Suprapubic skin (tissue), 4 donors: ENCODE data around the gene VKORC1L1. TPM values are rescaled to one million over a fixed set of nuclear protein-coding genes. Genes with fewer than 3 reads are reported as not detected.
"Not testable (repeated sequence)": the region's sequence is repeated elsewhere in the genome, so short reads cannot be mapped to it uniquely, and the experiment has no call there.

Source experiments
- DNase-seq, 2 donors: peaks; one replicate each; pipeline ENCODE4 v3.0.0-alpha.2; 2019; ENCODE audit warnings: low spot score in 2 of 2
- H3K27ac ChIP-seq: fragments of 200-600 bp; sonication (generic); one replicate; pipeline ENCODE4 v1.5.1; 2019
- H3K27me3 ChIP-seq: fragments of 200-600 bp; sonication (generic); one replicate; pipeline ENCODE4 v1.5.1; 2019
- H3K36me3 ChIP-seq: fragments of 200-600 bp; sonication (generic); one replicate; pipeline ENCODE4 v1.5.1; 2019
- H3K4me1 ChIP-seq: fragments of 200-600 bp; sonication (generic); one replicate; pipeline ENCODE4 v1.5.1; 2019
- H3K4me3 ChIP-seq: fragments of 200-600 bp; sonication (generic); one replicate; pipeline ENCODE4 v1.5.1; 2019; ENCODE audit warnings: mild to moderate bottlenecking
- H3K9me3 ChIP-seq: fragments of 200-600 bp; sonication (generic); one replicate; pipeline ENCODE4 v1.5.1; 2019
- CTCF ChIP-seq, 2 donors: fragments of 200-600 bp in 1 of 2; fragments of 450-650 bp in 1 of 2; sonication (generic) in 1 of 2; IDR thresholded peaks; one replicate each; pipeline ENCODE4 v1.5.1; 2016 to 2019; ENCODE audit warnings: antibody characterized with exemption in 2 of 2, mild to moderate bottlenecking in 1 of 2, moderate library complexity in 1 of 2
- EP300 ChIP-seq: sonication (generic); formaldehyde crosslinking; IDR thresholded peaks from one replicate; pipeline ENCODE4 v1.6.1; 2017; ENCODE audit warnings: antibody characterized with exemption
- POLR2A ChIP-seq, 2 donors: fragments of 450-650 bp; IDR thresholded peaks; one replicate each; pipeline ENCODE4 v1.6.1; 2017; ENCODE audit warnings: antibody characterized with exemption in 2 of 2, mild to moderate bottlenecking in 2 of 2, moderate library complexity in 2 of 2
- POLR2AphosphoS5 ChIP-seq, 3 donors: sonication (generic); formaldehyde crosslinking; IDR thresholded peaks; one replicate each; pipeline ENCODE4 v1.6.1; 2017; ENCODE audit warnings: antibody characterized with exemption in 3 of 3
- WGBS: methylation state at CpG from one replicate; pipeline ENCODE4 v1.1.5; 2018; 5-methylcytosine and 5-hydroxymethylcytosine counted together
- total RNA-seq, 4 donors: library from RNA; depleted of rRNA; stranded (reverse); fragments of >200 nt; gene quantifications; one replicate each; pipeline ENCODE4 v1.1.0, GENCODE V29; 2016

VKORC1L1 gene
- total RNA-seq, 4 donors from 2014 or later: 21.5 to 27.6 (median 24.2) TPM

GRCh38 chr7:65927489-65928448, 54.9 kb downstream of the VKORC1L1 start:
- Histone ChIP-seq H3K36me3 (no peaks in the 10 kb centered on the region), H3K4me3 (no peak overlapping the region), H3K27ac (no peak overlapping the region), H3K4me1 (no peaks in the 10 kb centered on the region), H3K27me3 (no peaks in the 10 kb centered on the region), H3K9me3 (no peaks in the 10 kb centered on the region)
- WGBS: 85% methylated on average over 6 of the region's 6 CpGs
- TF ChIP-seq EP300 (no peak), POLR2AphosphoS5 (IDR thresholded peaks at IDR 0.05) (no peak), CTCF (IDR thresholded peaks at IDR 0.05) (no peak), POLR2A (IDR thresholded peaks at IDR 0.05) (no peak)
- no peak for DNase-seq

GRCh38 chr7:65931685-65932084, 58.8 kb downstream of the VKORC1L1 start:
- 95% methylated on average over 4 of the region's 4 CpGs for WGBS

GRCh38 chr7:65937296-65937695, 64.4 kb downstream of the VKORC1L1 start:
- no peak overlapping the region for H3K4me3 ChIP-seq
- no peaks in the 10 kb centered on the region for H3K27me3 ChIP-seq
- no peaks in the 10 kb centered on the region for H3K9me3 ChIP-seq
- no peak for TF ChIP-seq EP300
- no peaks in the 10 kb centered on the region for H3K36me3 ChIP-seq
- 100% methylated on average over 2 of the region's 2 CpGs for WGBS
- H3K27ac ChIP-seq: no peak overlapping the region
- DNase-seq: no peak
- H3K4me1 ChIP-seq: no peaks in the 10 kb centered on the region

More at GRCh38 chr7:65931685-65932084, 58.8 kb downstream of the VKORC1L1 start:
- DNase-seq: no peak
- Histone ChIP-seq H3K4me1 (no peaks in the 10 kb centered on the region), H3K9me3 (no peaks in the 10 kb centered on the region), H3K27ac (no peak overlapping the region), H3K4me3 (no peak overlapping the region), H3K27me3 (no peaks in the 10 kb centered on the region), H3K36me3 (no peaks in the 10 kb centered on the region)
- TF ChIP-seq CTCF (IDR thresholded peaks at IDR 0.05) (no peak), EP300 (no peak), POLR2A (IDR thresholded peaks at IDR 0.05) (no peak), POLR2AphosphoS5 (IDR thresholded peaks at IDR 0.05) (no peak)

GRCh38 chr7:65938336-65938895, 65.5 kb downstream of the VKORC1L1 start:
- no peak for DNase-seq
- TF ChIP-seq POLR2AphosphoS5 (IDR thresholded peaks at IDR 0.05) (no peak), CTCF (IDR thresholded peaks at IDR 0.05) (no peak), EP300 (no peak), POLR2A (IDR thresholded peaks at IDR 0.05) (no peak)
- Histone ChIP-seq H3K4me1 (no peaks in the 10 kb centered on the region), H3K27me3 (no peaks in the 10 kb centered on the region), H3K27ac (no peak overlapping the region), H3K4me3 (no peak overlapping the region), H3K36me3 (no peaks in the 10 kb centered on the region), H3K9me3 (no peaks in the 10 kb centered on the region)
- 82% methylated on average over 7 of the region's 7 CpGs for WGBS

- H3K4me3 ChIP-seq, H3K27ac ChIP-seq, H3K9me3 ChIP-seq, DNase-seq, H3K27me3 ChIP-seq, H3K4me1 ChIP-seq, H3K36me3 ChIP-seq: not testable (repeated sequence)
- 29% methylated on average over 1 of the region's 5 CpGs for WGBS
These were observed 72.9 kb downstream of the VKORC1L1 start for GRCh38 chr7:65945787-65946186.

- H3K4me1 ChIP-seq: peaks cover 4% of the 10 kb centered on the region
- no peaks in the 10 kb centered on the region for H3K27me3 ChIP-seq
- no peak overlapping the region for H3K4me3 ChIP-seq
- no peaks in the 10 kb centered on the region for H3K9me3 ChIP-seq
- H3K27ac ChIP-seq: no peak overlapping the region
- H3K36me3 ChIP-seq: no peaks in the 10 kb centered on the region
- WGBS: 56% methylated on average over 4 of the region's 4 CpGs
- peak in 1 of 2 donors; percentile 55 for DNase-seq
- TF ChIP-seq POLR2AphosphoS5 (IDR thresholded peaks at IDR 0.05) (no peak), POLR2A (IDR thresholded peaks at IDR 0.05) (no peak), CTCF (IDR thresholded peaks at IDR 0.05) (no peak), EP300 (no peak)
These were observed 74.0 kb downstream of the VKORC1L1 start for GRCh38 chr7:65946904-65947303.
